IMR-90 (cell line): ENCODE measurements around the gene TXNDC8. TPM values are rescaled to one million over a fixed set of nuclear protein-coding genes. Genes with fewer than 3 reads are reported as not detected.

Experiments
- ATAC-seq: fragments of 200-7000 bp; cut with Tn5 transposase; 2 replicates; pipeline ENCODE4 v1.9.1; 2020; ENCODE audit warnings: low read depth, mild to moderate bottlenecking, moderate library complexity
- BruUV-seq: library from RNA; stranded (reverse); fragments of 400-500 nt; replicated peaks from 2 replicates; lab custom pipeline; 2021; lab: Mats Ljungman, UMichigan
- CTCF ChIA-PET: fragments of 300-600 bp; formaldehyde crosslinking; extraction: SDS; loops from one replicate; lab custom pipeline; 2021; ENCODE audit warnings: antibody characterized with exemption; lab: Yijun Ruan, JAX
- POLR2A ChIA-PET: fragments of 300-600 bp; sonication (Branson Sonifier 250); formaldehyde crosslinking; loops from one replicate; lab custom pipeline; 2022; ENCODE audit warnings: antibody characterized with exemption; ENCODE audit not compliant: unreplicated experiment; lab: Charles Lee
- DNase-seq: peaks from one replicate; pipeline ENCODE4 v3.0.0; 2013
- H2AFZ ChIP-seq: replicated peaks from 2 replicates; pipeline ENCODE3; 2013; ENCODE audit warnings: low read length, mild to moderate bottlenecking; ENCODE audit not compliant: poor library complexity
- H2AK5ac ChIP-seq: 2 replicates; pipeline ENCODE4 v1.6.1; 2013; ENCODE audit warnings: low read depth, low read length, inconsistent platforms
- H2AK9ac ChIP-seq: replicated peaks from 2 replicates; pipeline ENCODE3; 2013; ENCODE audit warnings: mild to moderate bottlenecking, low read depth, low read length, moderate library complexity; ENCODE audit not compliant: poor library complexity
- H2BK120ac ChIP-seq: 2 replicates; pipeline ENCODE4 v1.6.1; 2013; ENCODE audit warnings: low read depth, low read length, inconsistent platforms
- H2BK15ac ChIP-seq: 3 replicates; pipeline ENCODE4 v1.6.1; 2013; ENCODE audit warnings: low read depth, low read length, inconsistent platforms
- H2BK20ac ChIP-seq: 2 replicates; pipeline ENCODE4 v1.6.1; 2013; ENCODE audit warnings: low read depth, mild to moderate bottlenecking, inconsistent platforms, low read length, moderate library complexity
- H2BK5ac ChIP-seq: 2 replicates; pipeline ENCODE4 v1.6.1; 2013; ENCODE audit warnings: mild to moderate bottlenecking, low read depth, low read length, inconsistent platforms; ENCODE audit not compliant: poor library complexity, severe bottlenecking
- H3K14ac ChIP-seq: replicated peaks from 2 replicates; pipeline ENCODE4 v1.6.1; 2013; ENCODE audit warnings: low read depth, low read length, inconsistent platforms
- H3K18ac ChIP-seq: 2 replicates; pipeline ENCODE4 v1.6.1; 2013; ENCODE audit warnings: low read depth, low read length, control low read depth
- H3K23ac ChIP-seq: 2 replicates; pipeline ENCODE4 v1.6.1; 2013; ENCODE audit warnings: low read depth, low read length, inconsistent platforms
- H3K27ac ChIP-seq: 2 replicates; pipeline ENCODE4 v1.5.1; 2013; ENCODE audit warnings: mild to moderate bottlenecking, control low read depth, low read length; ENCODE audit not compliant: insufficient read depth
- H3K27me3 ChIP-seq: 2 replicates; pipeline ENCODE4 v1.6.1; 2013; ENCODE audit warnings: low read length; ENCODE audit not compliant: control insufficient read depth, insufficient read depth
- H3K36me3 ChIP-seq: 2 replicates; pipeline ENCODE4 v1.6.1; 2013; ENCODE audit warnings: low read length, mixed read lengths; ENCODE audit not compliant: control insufficient read depth, insufficient read depth
- H3K4ac ChIP-seq: 2 replicates; pipeline ENCODE4 v1.6.1; 2013; ENCODE audit warnings: low read depth, low read length, inconsistent platforms
- H3K4me1 ChIP-seq: 2 replicates; pipeline ENCODE4 v1.6.1; 2013; ENCODE audit warnings: low read length, mixed read lengths; ENCODE audit not compliant: control insufficient read depth, insufficient read depth
- H3K4me2 ChIP-seq: 2 replicates; pipeline ENCODE4 v1.6.1; 2013; ENCODE audit warnings: low read depth, mild to moderate bottlenecking, control low read depth, low read length, moderate library complexity
- H3K4me3 ChIP-seq: 2 replicates; pipeline ENCODE4 v1.5.1; 2013; ENCODE audit warnings: low read depth, mild to moderate bottlenecking, control low read depth, low read length, moderate library complexity; ENCODE audit not compliant: insufficient read depth
- H3K56ac ChIP-seq: 2 replicates; pipeline ENCODE4 v1.6.1; 2013; ENCODE audit warnings: low read length, inconsistent platforms; ENCODE audit not compliant: insufficient read depth; ENCODE audit errors: extremely low read depth
- H3K79me1 ChIP-seq, 2 experiments: 2 replicates each; pipeline ENCODE4 v1.6.1; 2013; ENCODE audit warnings: low read length in 2 of 2, inconsistent platforms in 1 of 2, low read depth in 1 of 2
- H3K9ac ChIP-seq: 2 replicates; pipeline ENCODE4 v1.6.1; 2013; ENCODE audit warnings: low read depth, low read length, control low read depth
- H3K9me1 ChIP-seq: 2 replicates; pipeline ENCODE4 v1.6.1; 2013; ENCODE audit warnings: low read length, inconsistent platforms; ENCODE audit not compliant: insufficient read depth
- H3K9me3 ChIP-seq: 2 replicates; pipeline ENCODE4 v1.6.1; 2013; ENCODE audit warnings: low read length; ENCODE audit not compliant: control insufficient read depth, insufficient read depth
- H4K20me1 ChIP-seq: 2 replicates; pipeline ENCODE4 v1.6.1; 2013; ENCODE audit warnings: low read length, inconsistent platforms; ENCODE audit not compliant: insufficient read depth
- H4K5ac ChIP-seq: 2 replicates; pipeline ENCODE4 v1.6.1; 2013; ENCODE audit warnings: mild to moderate bottlenecking, low read depth, low read length, control low read depth
- H4K8ac ChIP-seq, 2 experiments: 2 replicates each; pipeline ENCODE4 v1.6.1; 2013; ENCODE audit warnings: low read depth in 2 of 2, low read length in 2 of 2, control low read depth in 1 of 2, inconsistent platforms in 1 of 2
- H4K91ac ChIP-seq: 2 replicates; pipeline ENCODE4 v1.6.1; 2013; ENCODE audit warnings: low read depth, low read length, inconsistent platforms; ENCODE audit not compliant: insufficient read depth
- MXI1 ChIP-seq: IDR thresholded peaks from 2 replicates; pipeline ENCODE4 v1.6.1; 2012; ENCODE audit warnings: low read depth, mild to moderate bottlenecking, low read length, moderate library complexity, borderline replicate concordance
- POLR2A ChIP-seq: IDR thresholded peaks from 2 replicates; pipeline ENCODE4 v1.6.1; 2012; ENCODE audit warnings: mild to moderate bottlenecking, low read depth, low read length
- RFX5 ChIP-seq: IDR thresholded peaks from 2 replicates; pipeline ENCODE4 v1.8.0; 2012; ENCODE audit warnings: low read depth, mild to moderate bottlenecking, low read length, moderate library complexity
- WGBS, 2 experiments: methylation state at CpG; one replicate each; pipeline versions ENCODE4 v1.1.5 to v1.1.7; 2013; ENCODE audit warnings: missing lambda C conversion rate in 2 of 2; ENCODE audit not compliant: insufficient read length in 1 of 2; ENCODE audit errors: extremely low coverage in 2 of 2; 5-methylcytosine and 5-hydroxymethylcytosine counted together
- dilution Hi-C: fragments of 300-500 bp; cut with HindIII; formaldehyde crosslinking; loops from one replicate; pipeline ENCODE4 v1.14.3; 2018; ENCODE audit warnings: low sequenced_read_pairs; ENCODE audit not compliant: unreplicated experiment
- in situ Hi-C: fragments of 300-500 bp; cut with MboI; formaldehyde crosslinking; loops from 3 replicates; pipeline ENCODE4 v1.14.3; 2019; ENCODE audit warnings: low sequenced_read_pairs, inconsistent platforms, mixed read lengths
- intact Hi-C: fragments of 100-400 bp; cut with micrococcal nuclease; formaldehyde crosslinking; loops from 2 replicates; pipeline ENCODE4 v1.10.0; 2022
- polyA plus RNA-seq, 3 experiments: library from polyadenylated mRNA; depleted of rRNA; stranded (reverse); fragments of >200 nt; gene quantifications; 2 replicates each; pipeline ENCODE4 v1.2.3, GENCODE V29; 2012; ENCODE audit warnings: low replicate concordance in 1 of 3
- total RNA-seq: library from RNA; depleted of rRNA; stranded (reverse); fragments of >200 nt; gene quantifications from 2 replicates; pipeline ENCODE4 v1.2.3, GENCODE V29; 2012

Gene TXNDC8
- total and polyA plus RNA-seq, 2 of the 4 experiments (the other 2 are of a cell fraction): not detected

DNA sequence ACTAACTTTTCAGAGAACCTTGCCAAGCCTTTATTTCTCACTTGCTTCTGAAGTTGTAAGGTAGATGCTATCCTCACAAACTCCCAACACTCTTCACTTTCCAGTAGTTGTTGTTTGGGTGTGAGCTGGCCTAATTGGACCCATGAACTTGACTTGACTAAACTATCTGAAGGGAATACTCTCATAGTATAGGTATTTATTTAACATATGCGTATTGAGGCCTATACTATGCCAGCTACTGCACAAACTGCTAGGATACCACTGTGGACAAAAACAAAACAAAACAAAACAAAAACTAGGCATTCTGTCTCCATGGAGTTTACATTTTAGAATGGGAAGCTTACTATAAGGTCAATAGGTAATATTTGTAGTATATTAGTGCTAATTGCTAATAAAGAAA is 1.3 kb downstream of the TXNDC8 start:
- dilution Hi-C loops (no loop called here), intact Hi-C loops (no loop called here), in situ Hi-C loops (no loop called here)
- ATAC-seq (no peak), DNase-seq (no peak)
- WGBS, 2 experiments: no CpG with 5 or more reads among the region's 1 CpG
- Histone ChIP-seq H3K79me1 (no peaks in the 10 kb centered on the region), H2BK15ac (no peak overlapping the region), H4K20me1 (no peaks in the 10 kb centered on the region), H3K14ac (no peak overlapping the region), H2BK20ac (no peak overlapping the region), H2AFZ (no peak overlapping the region), H2BK120ac (no peak overlapping the region), H3K4ac (no peak overlapping the region), H4K5ac (no peak overlapping the region), H3K36me3 (no peaks in the 10 kb centered on the region), H3K9me1 (no peaks in the 10 kb centered on the region), H3K23ac (no peak overlapping the region), H4K8ac (no peak overlapping the region), H3K27ac (no peak overlapping the region), H4K91ac (no peak overlapping the region), H3K4me1 (no peaks in the 10 kb centered on the region; the same call in none of the 2 replicates), H3K56ac (no peak overlapping the region), H3K4me3 (no peak overlapping the region), H3K9me3 (no peaks in the 10 kb centered on the region), H3K4me2 (no peak overlapping the region), H3K18ac (no peak overlapping the region), H2BK5ac (no peak overlapping the region), H2AK9ac (no peak overlapping the region), H2AK5ac (no peak overlapping the region), H3K27me3 (no peaks in the 10 kb centered on the region), H3K9ac (no peak overlapping the region)
- no TSS peak for BruUV-seq
- CTCF ChIA-PET: no interaction called here
- POLR2A ChIA-PET: no interaction called here
- TF ChIP-seq RFX5 (no peak), POLR2A (no peak), MXI1 (no peak)
